CD14-positive monocyte (primary cell): ENCODE data around the gene PRELID3B. TPM values are rescaled to one million over a fixed set of nuclear protein-coding genes. Genes with fewer than 3 reads are reported as not detected.

Experiments
- DNase-seq, 3 donors: peaks; one replicate each; pipeline ENCODE4 v3.0.0-alpha.2; 2011 to 2022
- H2AFZ ChIP-seq: 2 replicates; pipeline ENCODE4 v1.6.0; 2012; ENCODE audit warnings: mild to moderate bottlenecking, low read depth, low read length, inconsistent platforms; ENCODE audit not compliant: insufficient read depth, poor library complexity, severe bottlenecking
- H3K27ac ChIP-seq, 2 donors: 1 replicate in 1 of 2; 2 replicates in 1 of 2; pipeline ENCODE4 v1.5.1; 2012 to 2013; ENCODE audit warnings: low read length in 2 of 2, control low read depth in 1 of 2, inconsistent platforms in 1 of 2, low read depth in 1 of 2, mild to moderate bottlenecking in 1 of 2
- H3K27me3 ChIP-seq, 2 donors: one replicate each; pipeline versions ENCODE4 v1.6.0 to v1.6.1; 2011 to 2013; ENCODE audit warnings: low read length in 2 of 2; ENCODE audit not compliant: control insufficient read depth in 2 of 2, insufficient read depth in 2 of 2
- H3K36me3 ChIP-seq, 2 donors: replicated peaks in 1 of 2; 1 replicate in 1 of 2; 2 replicates in 1 of 2; pipeline versions ENCODE4 v1.5.1 to v1.6.1; 2012 to 2013; ENCODE audit warnings: low read length in 2 of 2, control low read depth in 1 of 2, inconsistent platforms in 1 of 2, mild to moderate bottlenecking in 1 of 2; ENCODE audit not compliant: insufficient read depth in 2 of 2, control insufficient read depth in 1 of 2
- H3K4me1 ChIP-seq, 2 donors: 1 replicate in 1 of 2; 2 replicates in 1 of 2; pipeline versions ENCODE4 v1.5.1 to v1.6.1; 2012 to 2013; ENCODE audit warnings: low read length in 2 of 2, control low read depth in 1 of 2, inconsistent platforms in 1 of 2, mild to moderate bottlenecking in 1 of 2, moderate library complexity in 1 of 2; ENCODE audit not compliant: insufficient read depth in 2 of 2, control insufficient read depth in 1 of 2
- H3K4me2 ChIP-seq: replicated peaks from 2 replicates; pipeline ENCODE3; 2012; ENCODE audit warnings: low read length, moderate library complexity, mild to moderate bottlenecking; ENCODE audit not compliant: poor library complexity, severe bottlenecking; ENCODE audit errors: extremely low read depth
- H3K4me3 ChIP-seq, 3 experiments: fragments of 200-600 bp in 1 of 3; sonication (generic) in 1 of 3; replicated peaks in 1 of 3; 1 replicate in 2 of 3; 2 replicates in 1 of 3; pipeline ENCODE4 v1.5.1; 2011 to 2013; ENCODE audit warnings: low read length in 3 of 3, mild to moderate bottlenecking in 3 of 3, control low read depth in 2 of 3, low read depth in 2 of 3, inconsistent platforms in 1 of 3, moderate library complexity in 1 of 3
- H3K79me2 ChIP-seq: 2 replicates; pipeline ENCODE4 v1.6.0; 2012; ENCODE audit warnings: mild to moderate bottlenecking, control low read depth, inconsistent platforms, low read length, moderate library complexity; ENCODE audit not compliant: insufficient read depth
- H3K9ac ChIP-seq: 2 replicates; pipeline ENCODE4 v1.6.0; 2017; ENCODE audit warnings: low read length, mild to moderate bottlenecking; ENCODE audit not compliant: insufficient read depth, poor library complexity, severe bottlenecking
- H3K9me3 ChIP-seq, 2 donors: replicated peaks in 1 of 2; 1 replicate in 1 of 2; 2 replicates in 1 of 2; pipeline versions ENCODE4 v1.5.1 to v1.6.1; 2012 to 2013; ENCODE audit warnings: low read length in 2 of 2, control low read depth in 1 of 2; ENCODE audit not compliant: control insufficient read depth in 1 of 2, insufficient read depth in 1 of 2
- H4K20me1 ChIP-seq: 2 replicates; pipeline ENCODE4 v1.6.0; 2012; ENCODE audit warnings: mild to moderate bottlenecking, low read length, control low read depth, moderate library complexity; ENCODE audit not compliant: insufficient read depth
- H3K27ac Mint-ChIP-seq, 7 donors: one replicate each; pipeline ENCODE4 v1.8.0; 2020; ENCODE audit warnings: mild to moderate bottlenecking in 7 of 7, mixed read lengths in 7 of 7, moderate library complexity in 6 of 7, inconsistent platforms in 2 of 7
- H3K27me3 Mint-ChIP-seq, 3 donors: one replicate each; pipeline ENCODE4 v1.8.0; 2021 to 2022; ENCODE audit warnings: low read depth in 3 of 3, mild to moderate bottlenecking in 3 of 3, mixed read lengths in 3 of 3, moderate library complexity in 3 of 3, inconsistent platforms in 1 of 3
- H3K36me3 Mint-ChIP-seq, 2 donors: one replicate each; pipeline ENCODE4 v1.8.0; 2020; ENCODE audit warnings: mixed read lengths in 2 of 2, inconsistent platforms in 1 of 2, mild to moderate bottlenecking in 1 of 2
- H3K4me1 Mint-ChIP-seq: one replicate; pipeline ENCODE4 v1.8.0; 2020; ENCODE audit warnings: mild to moderate bottlenecking, mixed read lengths
- H3K4me3 Mint-ChIP-seq, 2 donors: one replicate each; pipeline ENCODE4 v1.8.0; 2020; ENCODE audit warnings: mild to moderate bottlenecking in 2 of 2, mixed read lengths in 2 of 2, moderate library complexity in 1 of 2
- H3K9me3 Mint-ChIP-seq, 7 donors: one replicate each; pipeline ENCODE4 v1.8.0; 2020 to 2022; ENCODE audit warnings: mixed read lengths in 7 of 7, mild to moderate bottlenecking in 6 of 7, moderate library complexity in 6 of 7, inconsistent platforms in 2 of 7
- WGBS: methylation state at CpG from one replicate; pipeline ENCODE4 v1.1.5; 2013; ENCODE audit warnings: missing lambda C conversion rate; ENCODE audit not compliant: insufficient coverage; 5-methylcytosine and 5-hydroxymethylcytosine counted together
- intact Hi-C, 2 donors: fragments of 100-400 bp; cut with micrococcal nuclease; formaldehyde crosslinking; loops; one replicate each; pipeline versions ENCODE4 v1.15.0 to v1.15.1; 2023
- polyA plus RNA-seq, 3 donors: library from polyadenylated mRNA; depleted of rRNA in 1 of 3; unstranded in 2 of 3; stranded (reverse) in 1 of 3; fragments of 300-500 nt in 2 of 3; fragments of >200 nt in 1 of 3; fragmentation: Illumina TruSeq in 2 of 3; gene quantifications; 1 replicate in 2 of 3; 2 replicates in 1 of 3; pipeline ENCODE4 v1.2.3, GENCODE V29; 2012 to 2021
- TF ChIP-seq, protein P1 (sequence below): fragments of 200-600 bp; IDR thresholded peaks from one replicate; pipeline ENCODE4 v1.8.0; 2022; ENCODE audit warnings: antibody characterized with exemption, mild to moderate bottlenecking

PRELID3B gene
- polyA plus RNA-seq, 3 donors: 16.9 to 21.0 (median 20.1) TPM

DNA sequence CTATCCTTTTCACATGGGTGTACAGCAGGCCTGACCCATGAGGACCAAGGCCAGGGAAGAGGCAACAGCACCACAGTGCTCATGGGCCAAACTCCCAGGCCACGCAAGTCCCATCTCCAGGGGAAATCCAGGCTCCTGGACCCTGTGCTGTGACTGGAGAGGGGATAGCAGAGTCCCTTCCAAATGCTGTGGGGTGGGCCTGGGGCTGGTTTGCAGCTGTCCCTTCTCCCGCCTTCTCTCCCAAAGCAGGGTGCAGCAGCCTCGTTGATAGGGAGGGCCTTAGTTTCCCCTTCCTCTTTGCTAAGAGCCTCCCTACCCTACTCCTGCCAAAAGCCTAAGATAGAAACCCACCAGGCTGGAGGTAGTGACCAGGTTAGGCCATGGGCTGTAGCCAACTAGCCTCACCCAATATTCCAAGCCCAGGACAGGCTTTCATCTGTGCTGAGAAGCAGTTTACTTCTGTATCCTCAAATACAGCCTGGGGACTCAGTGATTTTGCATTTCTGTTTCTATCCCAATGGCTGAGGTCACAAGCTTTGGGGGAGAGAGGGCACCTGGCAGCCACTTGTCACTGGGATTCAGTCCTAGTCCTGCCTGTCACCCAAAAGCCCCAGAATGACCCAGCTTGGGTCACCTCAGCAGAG lies 36.9 kb downstream of the PRELID3B start:
- peaks cover 54 to 69% of the 10 kb centered on the region in 2 donors for H3K4me1 ChIP-seq
- peak overlapping the region; percentile 88 for H3K4me2 ChIP-seq
- no peaks in the 10 kb centered on the region for H3K9me3 ChIP-seq

DNA sequence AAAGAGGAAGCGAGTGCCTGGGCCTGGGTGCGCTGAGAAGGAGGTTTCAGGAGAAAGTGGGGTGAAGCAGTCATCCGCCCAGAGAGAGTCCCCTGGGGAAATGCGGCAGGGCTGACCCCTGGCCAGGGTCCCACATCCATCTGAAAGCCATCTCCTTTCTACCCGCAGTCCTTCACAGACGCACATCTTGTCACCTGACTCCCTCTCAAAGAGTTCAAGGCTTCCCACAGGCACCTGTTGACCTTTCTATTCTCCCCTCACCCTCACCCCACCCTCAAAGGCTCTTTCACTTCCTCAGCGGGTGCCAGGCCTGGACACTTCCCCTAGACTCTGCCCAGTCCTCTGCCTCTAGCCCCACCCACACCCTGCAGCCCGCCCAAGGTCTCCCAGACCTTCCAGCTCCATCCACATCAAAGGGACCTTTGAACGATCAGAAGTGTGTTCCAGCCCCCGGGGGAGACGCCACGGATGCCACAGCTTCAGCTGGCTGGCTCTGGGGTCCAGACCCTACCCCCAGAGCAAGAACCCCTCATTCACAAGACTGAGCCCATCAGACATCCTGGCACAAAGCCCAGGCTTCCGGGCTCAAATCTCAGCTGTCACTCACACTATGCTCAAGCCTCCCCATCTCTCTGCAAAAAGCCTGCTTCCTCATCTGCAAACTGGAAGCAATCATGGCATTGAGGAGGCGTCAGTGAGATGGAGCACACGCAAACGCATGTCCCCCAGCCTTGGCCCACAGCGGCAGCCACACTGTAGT lies 37.6 kb downstream of the PRELID3B start:
- Histone ChIP-seq H3K27ac (peak overlapping the region; percentile 95 to 98), H2AFZ (no peak overlapping the region), H3K36me3 (peaks cover 42% of the 10 kb centered on the region in 2 donors), H3K9me3 (no peaks in the 10 kb centered on the region), H3K27me3 (no peaks in the 10 kb centered on the region), H3K4me3 (peak overlapping the region; percentile 86 to 99 (median 90)), H3K4me1 (peaks cover 54 to 69% of the 10 kb centered on the region in 2 donors), H3K4me2 (peak overlapping the region; percentile 88), H4K20me1 (peaks cover 63% of the 10 kb centered on the region), H3K79me2 (peaks cover 72% of the 10 kb centered on the region), H3K9ac (peak overlapping the region; percentile 98)
- peak overlapping the region; percentile 98 to 100 (median 99) for H3K27ac Mint-ChIP-seq
- TF ChIP-seq, protein P1, sequence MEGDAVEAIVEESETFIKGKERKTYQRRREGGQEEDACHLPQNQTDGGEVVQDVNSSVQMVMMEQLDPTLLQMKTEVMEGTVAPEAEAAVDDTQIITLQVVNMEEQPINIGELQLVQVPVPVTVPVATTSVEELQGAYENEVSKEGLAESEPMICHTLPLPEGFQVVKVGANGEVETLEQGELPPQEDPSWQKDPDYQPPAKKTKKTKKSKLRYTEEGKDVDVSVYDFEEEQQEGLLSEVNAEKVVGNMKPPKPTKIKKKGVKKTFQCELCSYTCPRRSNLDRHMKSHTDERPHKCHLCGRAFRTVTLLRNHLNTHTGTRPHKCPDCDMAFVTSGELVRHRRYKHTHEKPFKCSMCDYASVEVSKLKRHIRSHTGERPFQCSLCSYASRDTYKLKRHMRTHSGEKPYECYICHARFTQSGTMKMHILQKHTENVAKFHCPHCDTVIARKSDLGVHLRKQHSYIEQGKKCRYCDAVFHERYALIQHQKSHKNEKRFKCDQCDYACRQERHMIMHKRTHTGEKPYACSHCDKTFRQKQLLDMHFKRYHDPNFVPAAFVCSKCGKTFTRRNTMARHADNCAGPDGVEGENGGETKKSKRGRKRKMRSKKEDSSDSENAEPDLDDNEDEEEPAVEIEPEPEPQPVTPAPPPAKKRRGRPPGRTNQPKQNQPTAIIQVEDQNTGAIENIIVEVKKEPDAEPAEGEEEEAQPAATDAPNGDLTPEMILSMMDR: no peak
- DNase-seq: peak; percentile 86 to 95 (median 91)
- intact Hi-C loops: loop anchor here (2.0 to 10.0 kb wide), 5 partner anchors 28 to 120 kb away; partner anchors contain the start of gene ATP5F1E (in 1 of the 2)
- peaks cover 53% of the 10 kb centered on the region for H3K4me1 Mint-ChIP-seq
- H3K4me3 Mint-ChIP-seq: peak overlapping the region; percentile 92 to 96
- peaks cover 0 to 1% (median 0%) of the 10 kb centered on the region in 7 donors for H3K9me3 Mint-ChIP-seq
- H3K36me3 Mint-ChIP-seq: peaks cover 42 to 48% of the 10 kb centered on the region in 2 donors
- peaks cover 0 to 2% (median 0%) of the 10 kb centered on the region in 3 donors for H3K27me3 Mint-ChIP-seq
- WGBS: 0% methylated on average over 15 of the region's 17 CpGs

More for the DNA sequence above, 36.9 kb downstream of the PRELID3B start:
- WGBS: 0% methylated on average over 1 of the region's 3 CpGs
- Histone ChIP-seq H3K9ac (peak overlapping the region; percentile 98), H3K79me2 (peaks cover 65% of the 10 kb centered on the region), H4K20me1 (peaks cover 57% of the 10 kb centered on the region), H3K36me3 (peaks cover 35 to 36% of the 10 kb centered on the region in 2 donors), H3K27me3 (no peaks in the 10 kb centered on the region), H3K4me3 (peak overlapping the region; percentile 86 to 99 (median 90)), H3K27ac (peak overlapping the region; percentile 95 to 98), H2AFZ (no peak overlapping the region)
- Mint-ChIP-seq H3K27me3 (peaks cover 0 to 3% (median 0%) of the 10 kb centered on the region in 3 donors), H3K4me1 (peaks cover 53% of the 10 kb centered on the region), H3K27ac (peak overlapping the region; percentile 98 to 100 (median 99)), H3K9me3 (peaks cover 0 to 1% (median 0%) of the 10 kb centered on the region in 7 donors), H3K4me3 (peak overlapping the region; percentile 92 to 96), H3K36me3 (peaks cover 35 to 41% of the 10 kb centered on the region in 2 donors)
- TF ChIP-seq, protein P1: no peak
- intact Hi-C loops: loop anchor here (2.0 to 10.0 kb wide), 5 partner anchors 27 to 121 kb away; partner anchors contain the start of gene ATP5F1E (in 1 of the 2)
- no peak for DNase-seq
